ENCODE results near the gene PLEKHA7.

DNA sequence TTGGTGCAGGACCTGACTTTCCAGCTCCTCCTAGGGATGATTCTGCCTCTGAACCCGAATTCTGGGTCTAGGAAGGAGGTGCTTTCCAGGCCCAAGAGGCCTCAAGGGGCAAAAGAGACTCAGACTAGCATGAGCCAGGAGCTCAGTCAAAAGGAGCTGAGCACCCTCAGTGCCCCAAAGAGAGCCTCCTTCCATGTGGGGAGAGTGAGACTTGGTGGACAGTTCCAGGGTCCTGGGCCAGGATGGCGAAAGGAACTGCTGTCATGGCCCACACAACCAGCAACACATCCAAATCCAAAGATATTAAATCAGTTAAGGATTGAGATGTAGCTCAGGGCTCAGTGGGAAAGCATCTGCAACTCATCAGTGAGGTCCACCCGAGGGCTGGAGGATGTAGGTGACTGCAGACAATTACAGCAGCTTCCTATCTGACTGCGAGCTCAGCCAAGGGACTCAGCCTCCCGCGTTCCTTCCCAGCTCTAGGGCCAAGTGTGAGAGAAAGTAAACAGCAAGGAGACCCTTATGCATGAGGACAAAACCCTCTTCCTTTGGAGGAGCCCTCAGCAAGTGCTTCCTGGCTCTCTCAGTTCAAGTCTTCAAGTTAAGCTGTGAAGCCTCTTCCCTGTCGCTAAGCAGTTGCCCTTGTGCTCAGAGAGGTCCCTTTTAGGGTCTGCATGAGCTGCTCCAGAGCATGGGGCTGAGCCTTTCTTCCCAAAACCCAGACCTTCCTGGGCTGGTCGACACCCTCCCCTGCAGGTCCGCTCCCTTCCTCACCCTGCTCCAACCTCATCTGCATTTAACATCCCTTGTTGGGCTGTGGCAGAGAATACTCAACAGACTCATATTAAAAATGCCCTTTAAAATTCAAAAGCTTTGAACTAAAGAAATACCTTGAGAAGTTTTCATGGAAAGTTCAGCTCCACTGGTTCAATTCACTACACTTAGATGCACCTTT is 240.0 kb downstream of the PLEKHA7 start:
- TF ChIP-seq ZFP3 (CRISPR knock-in tag; IDR thresholded peaks at IDR 0.05) (no peak), ZFP30 (CRISPR knock-in tag; IDR thresholded peaks at IDR 0.05) (no peak)

Measured in SK-N-SH treated with all-trans-retinoic acid at 6 μM for 48 hours (cell line).